Activated CD4-positive, alpha-beta memory T cell treated with anti-CD3 and anti-CD28 coated beads, Interleukin-2, amount 10 ng/mL, durations not matched to agents 7 days and 5 days (primary cell): ENCODE results near the gene ADAM17. TPM values are rescaled to one million over a fixed set of nuclear protein-coding genes. Genes with fewer than 3 reads are reported as not detected.

Source experiments
- CTCF ChIA-PET: fragments of 350-600 bp; sonication (Branson Sonifier 250); formaldehyde crosslinking; loops from one replicate; lab custom pipeline; 2021; ENCODE audit warnings: antibody characterized with exemption, inconsistent platforms; lab: Charles Lee
- POLR2A ChIA-PET: fragments of 350-600 bp; sonication (Branson Sonifier 250); formaldehyde crosslinking; loops from one replicate; lab custom pipeline; 2021; ENCODE audit warnings: antibody characterized with exemption; lab: Charles Lee
- DNase-seq: peaks from one replicate; pipeline ENCODE4 v3.0.0-alpha.2; 2020
- H3K27ac Mint-ChIP-seq: one replicate; pipeline ENCODE4 v1.8.0; 2021; ENCODE audit warnings: mild to moderate bottlenecking, mixed read lengths
- H3K27me3 Mint-ChIP-seq: one replicate; pipeline ENCODE4 v1.8.0; 2021; ENCODE audit warnings: mixed read lengths
- H3K36me3 Mint-ChIP-seq: one replicate; pipeline ENCODE4 v1.8.0; 2021; ENCODE audit warnings: low read depth, mixed read lengths
- H3K4me1 Mint-ChIP-seq: one replicate; pipeline ENCODE4 v1.8.0; 2021; ENCODE audit warnings: mixed read lengths
- H3K4me3 Mint-ChIP-seq: one replicate; pipeline ENCODE4 v1.8.0; 2021; ENCODE audit warnings: mild to moderate bottlenecking, mixed read lengths
- H3K9me3 Mint-ChIP-seq: one replicate; pipeline ENCODE4 v1.8.0; 2021; ENCODE audit warnings: mixed read lengths
- total RNA-seq, 2 experiments: library from RNA; stranded (reverse); gene quantifications; one replicate each; pipeline ENCODE4 v1.2.3, GENCODE V29; 2021

Gene ADAM17
- total RNA-seq, 2 experiments from 2014 or later: 28.9 to 31.0 TPM

DNA sequence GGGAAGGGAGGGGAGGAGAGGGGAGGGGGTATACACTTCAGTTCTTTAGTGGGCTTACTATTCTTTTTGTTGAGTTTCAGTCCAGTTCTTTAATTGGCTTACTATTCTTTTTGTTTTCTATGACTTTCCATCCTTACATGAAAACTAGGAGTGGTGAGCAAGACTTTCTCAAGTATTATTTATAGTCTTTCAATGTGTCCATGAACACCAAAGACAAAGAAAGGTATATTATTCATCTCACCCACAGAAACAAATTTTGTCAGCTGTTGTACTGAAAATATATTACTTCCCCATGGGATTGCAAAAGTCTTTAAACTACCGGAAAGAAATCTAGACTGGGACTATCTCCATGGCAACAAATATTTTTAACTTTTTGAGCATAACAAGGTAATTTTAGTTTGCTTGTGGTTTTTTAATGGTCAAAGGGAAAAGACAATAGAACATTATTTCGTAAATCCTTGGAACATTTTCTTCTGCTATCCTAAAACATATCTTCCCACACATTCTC lies 17.6 kb downstream of the ADAM17 start:
- Mint-ChIP-seq H3K27ac (no peak overlapping the region), H3K4me3 (no peak overlapping the region), H3K9me3 (no peaks in the 10 kb centered on the region), H3K4me1 (peaks cover 15% of the 10 kb centered on the region), H3K36me3 (peaks cover 25% of the 10 kb centered on the region), H3K27me3 (no peaks in the 10 kb centered on the region)
- ChIA-PET POLR2A (interaction anchor here (1.5 kb wide), 1 partner anchor 18 kb away, joined by 6 read pairs; the partner anchor contains the start of gene ADAM17), CTCF (no interaction called here)
- DNase-seq: no peak

DNA sequence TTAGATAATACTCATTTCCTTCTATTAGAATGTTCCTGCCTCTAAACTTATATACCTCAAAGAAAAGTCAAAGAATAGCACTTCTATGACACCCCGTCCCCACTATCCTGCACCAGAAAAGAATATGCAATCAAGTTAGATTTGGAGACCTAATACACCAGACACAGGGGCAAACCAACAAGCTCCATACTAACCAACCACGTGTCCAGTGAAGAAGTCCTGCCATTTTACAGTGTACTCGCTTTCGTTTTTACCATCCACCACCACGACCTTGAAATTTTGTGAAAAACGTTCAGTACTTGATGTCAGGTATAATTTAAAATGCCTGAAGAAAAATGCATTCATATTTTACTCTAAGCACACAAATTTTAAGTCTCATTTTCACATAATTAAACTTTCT lies 19.1 kb downstream of the ADAM17 start:
- H3K27ac Mint-ChIP-seq: no peak overlapping the region
- no peak overlapping the region for H3K4me3 Mint-ChIP-seq
- H3K36me3 Mint-ChIP-seq: peaks cover 20% of the 10 kb centered on the region
- no peak for DNase-seq
- peaks cover 13% of the 10 kb centered on the region for H3K4me1 Mint-ChIP-seq
- ChIA-PET CTCF (interaction anchor here (0.9 kb wide), 2 partner anchors 18 to 448 kb away, joined by 3 read pairs; no protein-coding TSS in a partner anchor), POLR2A (interaction anchor here (1.5 kb wide), 1 partner anchor 94 kb away, joined by 4 read pairs; the partner anchor contains the start of gene YWHAQ)
- no peaks in the 10 kb centered on the region for H3K27me3 Mint-ChIP-seq
- no peaks in the 10 kb centered on the region for H3K9me3 Mint-ChIP-seq

DNA sequence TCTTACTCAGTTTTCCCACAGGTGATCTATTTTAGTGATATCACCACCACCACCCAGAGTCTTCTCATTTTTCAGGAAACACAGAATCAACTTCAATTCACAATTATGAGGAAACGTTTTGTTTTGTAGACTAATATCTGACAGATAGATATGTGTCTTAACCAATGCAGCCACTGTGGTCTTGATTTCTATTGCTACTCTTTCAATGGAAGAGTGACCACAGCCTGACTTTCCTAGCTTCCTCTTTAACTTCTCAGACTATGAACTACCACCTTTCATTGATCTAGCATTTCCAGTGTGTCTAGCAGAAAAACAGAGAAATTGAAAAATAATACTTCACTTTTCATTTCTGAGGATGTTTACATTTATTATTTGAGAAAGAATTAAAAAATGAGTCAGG lies 20.5 kb downstream of the ADAM17 start:
- CTCF ChIA-PET: interaction anchor here (0.7 kb wide), 1 partner anchor 279 kb away, joined by 3 read pairs; no protein-coding TSS in a partner anchor
- Mint-ChIP-seq H3K9me3 (no peaks in the 10 kb centered on the region), H3K4me1 (peaks cover 13% of the 10 kb centered on the region), H3K4me3 (no peak overlapping the region), H3K27me3 (no peaks in the 10 kb centered on the region), H3K27ac (no peak overlapping the region), H3K36me3 (peaks cover 24% of the 10 kb centered on the region)
- DNase-seq: no peak
- POLR2A ChIA-PET: interaction anchor here (0.6 to 3.7 kb wide), 3 partner anchors 20 to 783 kb away, joined by 3 to 14 read pairs (median 4); partner anchors contain the start of genes ADAM17 and YWHAQ

DNA sequence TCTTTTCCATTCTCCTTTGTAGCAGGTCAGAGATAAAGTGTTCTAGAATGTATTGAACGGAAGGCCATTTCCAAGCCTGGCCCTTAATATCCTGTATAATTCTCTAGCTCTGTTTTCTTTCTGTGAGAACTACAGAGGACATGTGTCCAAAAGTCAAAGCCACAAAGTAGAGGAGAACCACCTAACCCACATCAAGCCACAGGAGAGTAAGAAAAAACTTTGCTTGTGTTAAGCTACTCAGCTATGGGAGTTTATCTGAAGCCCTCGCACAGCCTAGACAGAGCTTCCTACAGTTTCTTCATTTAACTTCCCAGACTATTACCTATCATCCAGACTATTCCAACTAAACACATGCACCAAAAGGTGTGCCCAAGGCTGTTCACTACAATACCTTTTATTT lies 22.0 kb downstream of the ADAM17 start:
- CTCF ChIA-PET: interaction anchor here (0.8 to 1.2 kb wide), 2 partner anchors 237 to 280 kb away, joined by 3 read pairs; no protein-coding TSS in a partner anchor
- Mint-ChIP-seq H3K9me3 (no peaks in the 10 kb centered on the region), H3K36me3 (peaks cover 39% of the 10 kb centered on the region), H3K4me3 (no peak overlapping the region), H3K4me1 (peaks cover 11% of the 10 kb centered on the region), H3K27ac (peak overlapping the region; percentile 35), H3K27me3 (no peaks in the 10 kb centered on the region)
- DNase-seq: no peak
- POLR2A ChIA-PET: interaction anchor here (3.7 kb wide), 1 partner anchor 22 kb away, joined by 14 read pairs; the partner anchor contains the start of gene ADAM17

DNA sequence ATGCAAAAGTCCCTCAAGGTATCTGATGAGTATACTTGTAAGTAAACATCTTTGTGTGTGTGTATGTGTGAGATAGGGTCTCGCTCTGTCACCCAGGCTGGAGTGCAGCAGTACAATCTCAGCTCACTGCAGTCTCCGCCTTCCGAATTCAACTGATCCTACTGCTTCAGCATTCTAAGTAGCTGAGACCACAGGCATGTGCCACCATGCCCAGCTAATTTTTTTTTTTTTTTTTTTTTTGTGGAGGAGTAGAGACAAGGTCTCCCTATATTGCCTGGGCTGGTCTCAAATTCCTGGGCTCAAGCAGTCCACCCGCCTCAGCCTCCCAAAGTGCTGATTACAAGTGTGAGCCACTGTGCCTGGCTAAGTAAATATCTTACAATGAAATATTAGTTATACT lies 23.2 kb downstream of the ADAM17 start:
- no peak overlapping the region for H3K27ac Mint-ChIP-seq
- CTCF ChIA-PET: no interaction called here
- DNase-seq: no peak
- H3K36me3 Mint-ChIP-seq: peaks cover 48% of the 10 kb centered on the region
- H3K27me3 Mint-ChIP-seq: no peaks in the 10 kb centered on the region
- peaks cover 11% of the 10 kb centered on the region for H3K4me1 Mint-ChIP-seq
- H3K4me3 Mint-ChIP-seq: no peak overlapping the region
- H3K9me3 Mint-ChIP-seq: no peaks in the 10 kb centered on the region
- POLR2A ChIA-PET: interaction anchor here (0.7 to 3.7 kb wide), 2 partner anchors 23 to 24 kb away, joined by 3 to 14 read pairs; partner anchors contain the start of gene ADAM17

DNA sequence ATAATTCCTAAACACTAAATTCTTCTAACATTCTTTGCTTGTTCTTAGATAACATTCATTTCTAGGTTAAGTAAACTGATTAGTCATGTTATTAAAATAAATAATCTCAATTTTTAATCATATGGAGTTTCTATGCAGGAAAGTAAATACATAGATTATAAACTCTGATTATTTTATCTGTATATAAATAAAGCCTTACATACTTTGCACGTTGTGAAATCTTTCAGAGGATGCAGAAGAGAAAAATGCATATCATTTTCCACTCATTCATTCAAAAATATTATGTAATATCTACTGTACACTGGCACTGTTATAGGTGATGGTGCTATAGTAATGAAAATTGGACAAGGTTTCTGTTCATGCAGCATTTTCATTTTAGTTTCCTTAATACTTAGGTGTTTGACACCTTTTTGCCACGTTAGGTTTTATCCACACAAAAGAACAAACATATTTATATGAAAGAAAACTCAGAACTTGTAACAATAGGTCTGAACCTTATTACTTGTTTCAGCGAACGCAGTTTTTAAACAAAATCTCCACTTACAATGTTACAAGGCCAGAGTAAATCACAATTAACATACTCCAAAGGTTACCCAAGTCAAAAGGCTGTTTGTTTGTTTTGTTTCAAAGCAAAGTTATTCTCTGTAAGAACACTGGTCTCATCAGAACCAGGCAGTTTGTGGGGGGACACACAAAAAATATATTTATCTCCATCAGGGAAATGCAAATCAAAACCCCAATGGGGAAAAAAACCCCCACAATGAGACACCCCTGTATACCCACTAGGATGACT lies 27.4 kb downstream of the ADAM17 start:
- POLR2A ChIA-PET: no interaction called here
- Mint-ChIP-seq H3K4me1 (no peaks in the 10 kb centered on the region), H3K36me3 (peaks cover 61% of the 10 kb centered on the region), H3K4me3 (no peak overlapping the region), H3K27ac (no peak overlapping the region), H3K9me3 (no peaks in the 10 kb centered on the region), H3K27me3 (no peaks in the 10 kb centered on the region)
- DNase-seq: no peak
- CTCF ChIA-PET: no interaction called here

DNA sequence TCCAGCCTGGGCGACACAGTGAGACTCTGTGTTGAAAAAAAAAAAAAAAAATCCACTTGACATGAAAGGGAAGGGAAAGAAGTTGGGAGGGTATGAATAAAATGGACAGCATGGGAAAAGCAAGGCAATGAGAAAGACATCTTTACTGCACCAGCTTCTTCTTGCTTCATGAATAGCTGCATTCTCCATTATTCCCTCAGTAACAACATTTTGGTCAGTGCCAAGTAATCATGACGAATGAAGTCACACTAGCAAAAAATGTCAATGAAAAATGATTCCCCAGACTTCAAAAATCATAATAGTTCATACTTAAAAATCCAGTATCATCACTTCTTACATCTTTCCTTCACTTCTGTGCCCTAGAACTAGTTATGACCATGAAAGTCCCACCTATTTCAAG lies 30.4 kb downstream of the ADAM17 start:
- Mint-ChIP-seq H3K4me3 (no peak overlapping the region), H3K27me3 (no peaks in the 10 kb centered on the region), H3K9me3 (no peaks in the 10 kb centered on the region), H3K36me3 (peaks cover 73% of the 10 kb centered on the region), H3K27ac (no peak overlapping the region), H3K4me1 (no peaks in the 10 kb centered on the region)
- CTCF ChIA-PET: no interaction called here
- POLR2A ChIA-PET: no interaction called here
- DNase-seq: no peak

DNA sequence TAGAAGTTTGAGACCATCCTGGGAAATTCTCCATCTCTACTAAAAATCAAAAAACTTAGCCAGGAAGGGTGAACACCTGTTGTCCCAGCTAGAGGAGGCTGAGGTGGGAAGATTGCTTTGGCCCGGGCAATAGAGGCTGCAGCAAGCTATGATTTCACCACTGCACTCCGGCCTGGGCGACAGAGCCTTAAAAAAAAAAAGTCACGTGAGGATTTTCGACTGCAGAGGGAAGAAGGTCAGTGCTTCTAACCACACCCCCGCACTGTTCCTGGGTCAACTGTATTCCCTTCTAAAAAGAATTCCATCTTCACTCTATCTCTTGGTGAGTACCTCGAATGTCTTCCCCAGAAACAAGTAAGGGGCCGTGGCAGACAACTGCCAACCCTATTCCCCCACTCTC lies 31.3 kb downstream of the ADAM17 start:
- ChIA-PET POLR2A (no interaction called here), CTCF (no interaction called here)
- DNase-seq: no peak
- Mint-ChIP-seq H3K27me3 (no peaks in the 10 kb centered on the region), H3K36me3 (peaks cover 71% of the 10 kb centered on the region), H3K9me3 (no peaks in the 10 kb centered on the region), H3K27ac (no peak overlapping the region), H3K4me1 (peaks cover 2% of the 10 kb centered on the region), H3K4me3 (no peak overlapping the region)

DNA sequence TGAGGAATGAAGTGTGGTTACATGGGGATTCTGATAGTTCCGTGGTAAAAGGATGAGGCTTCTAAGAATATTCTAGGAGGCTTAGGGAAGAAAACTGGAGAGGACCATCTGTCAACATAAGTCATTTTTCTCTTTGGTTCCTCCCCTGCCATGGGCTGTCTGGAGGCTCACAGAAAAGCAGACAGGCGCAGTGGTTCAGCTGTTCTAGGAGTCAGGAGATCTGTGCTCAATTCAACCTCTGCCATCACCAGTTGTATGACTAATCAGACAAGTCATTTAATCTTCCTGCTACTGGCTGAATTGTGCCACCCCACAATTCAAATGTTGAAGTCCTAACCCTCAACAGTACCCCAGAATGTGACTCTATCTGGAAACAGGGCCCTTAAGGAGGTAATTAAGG lies 36.4 kb downstream of the ADAM17 start:
- CTCF ChIA-PET: no interaction called here

DNA sequence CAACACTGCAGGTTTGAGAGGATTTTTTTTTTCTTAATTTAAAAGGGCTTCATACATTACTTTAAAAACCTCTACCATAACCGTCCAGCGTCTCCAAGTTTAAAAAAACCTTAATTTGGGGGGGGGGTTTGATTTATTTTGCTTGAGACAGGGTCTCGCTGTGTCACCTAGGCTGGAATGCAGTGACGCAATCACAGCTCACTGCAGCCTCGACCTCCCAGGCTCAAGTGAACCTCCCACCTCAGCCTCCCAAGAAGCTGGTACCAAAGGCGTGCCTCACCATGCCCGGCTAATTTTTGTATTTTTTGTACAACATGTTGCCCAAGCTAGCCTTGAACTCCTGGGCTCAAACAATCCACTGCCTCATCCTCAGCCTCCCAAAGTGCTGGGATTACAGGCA lies 36.9 kb downstream of the ADAM17 start:
- ChIA-PET CTCF (interaction anchor here (0.6 kb wide), 3 partner anchors 15 to 185 kb away, joined by 3 to 7 read pairs (median 4); no protein-coding TSS in a partner anchor), POLR2A (interaction anchor here (1.0 to 1.1 kb wide), 2 partner anchors 37 to 45 kb away, joined by 3 read pairs; partner anchors contain the start of gene ADAM17)
- Mint-ChIP-seq H3K27me3 (no peaks in the 10 kb centered on the region), H3K4me3 (no peak overlapping the region), H3K36me3 (peaks cover 50% of the 10 kb centered on the region), H3K9me3 (no peaks in the 10 kb centered on the region), H3K4me1 (peaks cover 2% of the 10 kb centered on the region), H3K27ac (no peak overlapping the region)
- no peak for DNase-seq

More for the DNA sequence above, 36.4 kb downstream of the ADAM17 start:
- H3K4me1 Mint-ChIP-seq: peaks cover 2% of the 10 kb centered on the region
- POLR2A ChIA-PET: interaction anchor here (1.1 kb wide), 1 partner anchor 36 kb away, joined by 3 read pairs; the partner anchor contains the start of gene ADAM17
- no peaks in the 10 kb centered on the region for H3K9me3 Mint-ChIP-seq
- no peak overlapping the region for H3K4me3 Mint-ChIP-seq
- no peak for DNase-seq
- no peak overlapping the region for H3K27ac Mint-ChIP-seq
- H3K36me3 Mint-ChIP-seq: peaks cover 50% of the 10 kb centered on the region
- no peaks in the 10 kb centered on the region for H3K27me3 Mint-ChIP-seq

DNA sequence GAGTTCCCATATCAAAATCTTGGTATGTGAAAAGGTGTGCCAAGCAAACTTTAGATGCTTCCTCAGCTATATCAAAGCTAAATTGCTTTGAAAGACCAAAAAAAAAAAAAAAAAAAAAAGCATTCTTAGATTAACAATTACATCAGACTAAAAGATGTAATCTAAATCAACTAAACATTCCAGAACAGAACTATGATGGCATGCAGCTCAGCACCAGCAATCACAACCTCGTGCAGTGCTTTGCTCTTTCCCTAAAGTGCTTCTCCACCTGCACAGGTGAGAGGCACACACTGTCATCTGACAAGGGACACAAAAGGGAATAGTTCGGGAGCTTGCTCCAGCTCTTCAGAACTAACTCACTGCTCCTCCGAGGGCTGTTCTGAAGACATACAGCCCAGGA lies 37.5 kb downstream of the ADAM17 start:
- Mint-ChIP-seq H3K27me3 (no peaks in the 10 kb centered on the region), H3K27ac (no peak overlapping the region), H3K4me3 (no peak overlapping the region), H3K9me3 (no peaks in the 10 kb centered on the region), H3K4me1 (peaks cover 2% of the 10 kb centered on the region), H3K36me3 (peaks cover 50% of the 10 kb centered on the region)
- no peak for DNase-seq
- ChIA-PET POLR2A (interaction anchor here (1.0 to 1.1 kb wide), 2 partner anchors 37 to 45 kb away, joined by 3 read pairs; partner anchors contain the start of gene ADAM17), CTCF (interaction anchor here (0.6 to 0.7 kb wide), 4 partner anchors 16 to 654 kb away, joined by 3 to 7 read pairs (median 4); no protein-coding TSS in a partner anchor)

DNA sequence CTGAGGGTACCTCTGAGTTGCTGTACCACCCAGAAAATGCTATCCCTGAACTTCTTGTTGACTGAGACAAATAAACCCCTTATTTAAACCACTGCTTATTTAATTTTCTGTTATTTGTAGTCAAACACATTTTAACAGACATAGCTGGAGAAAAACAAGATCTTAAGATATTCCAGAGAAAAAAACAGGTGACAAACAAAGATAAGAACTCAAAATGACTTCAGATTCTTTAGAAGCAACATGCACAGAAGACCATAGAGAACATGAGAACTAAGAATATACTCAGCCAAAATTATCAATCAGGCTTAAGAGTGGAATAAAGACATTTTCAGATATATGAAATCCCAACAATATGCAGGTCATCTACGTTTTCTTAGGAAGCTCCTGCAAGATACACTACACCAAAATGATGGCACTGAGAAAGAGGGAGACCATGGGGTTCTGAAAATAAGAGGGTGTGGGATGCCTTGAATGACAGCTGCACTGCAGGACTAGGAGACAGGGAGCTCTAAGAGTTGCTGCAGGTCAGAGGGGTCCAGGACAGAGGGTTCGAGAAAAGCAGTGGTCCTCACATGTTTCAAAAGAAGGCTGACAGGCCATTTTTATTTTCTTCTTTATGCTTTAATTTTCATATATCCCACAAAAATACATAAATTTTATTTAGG lies 38.4 kb downstream of the ADAM17 start:
- Mint-ChIP-seq H3K4me1 (peaks cover 2% of the 10 kb centered on the region), H3K4me3 (no peak overlapping the region), H3K36me3 (peaks cover 57% of the 10 kb centered on the region), H3K9me3 (no peaks in the 10 kb centered on the region), H3K27me3 (no peaks in the 10 kb centered on the region), H3K27ac (no peak overlapping the region)
- ChIA-PET CTCF (interaction anchor here (0.7 kb wide), 1 partner anchor 655 kb away, joined by 3 read pairs; no protein-coding TSS in a partner anchor), POLR2A (interaction anchor here (1.3 kb wide), 1 partner anchor 38 kb away, joined by 7 read pairs; the partner anchor contains the start of gene ADAM17)
- no peak for DNase-seq
